GM12875 (cell line): ENCODE results near the gene HOXA9.

Source experiments
- H3K4me3 ChIP-seq: one replicate; pipeline ENCODE4 v1.5.1; 2011; ENCODE audit warnings: low read depth, low read length, control low read depth
- CTCF ChIP-seq: IDR thresholded peaks from 2 replicates; pipeline ENCODE4 v1.5.1; 2011; ENCODE audit warnings: low read depth, mild to moderate bottlenecking, control low read depth, inconsistent platforms, low read length, moderate library complexity, borderline replicate concordance; ENCODE audit not compliant: insufficient read depth

The HOXA9 gene

GRCh38 chr7:27119412-27119911, 45.9 kb downstream of the HOXA9 start:
- H3K4me3 ChIP-seq, result no peak overlapping the region
- no peak for TF ChIP-seq CTCF

GRCh38 chr7:27118580-27118979, 46.8 kb downstream of the HOXA9 start:
- no peak for TF ChIP-seq CTCF
- no peak overlapping the region for H3K4me3 ChIP-seq

- TF ChIP-seq CTCF, result no peak
- H3K4me3 ChIP-seq, result no peak overlapping the region
These were observed 47.3 kb downstream of the HOXA9 start for GRCh38 chr7:27117887-27118491.

- H3K4me3 ChIP-seq, result no peak overlapping the region
- no peak for TF ChIP-seq CTCF
These were observed 48.1 kb downstream of the HOXA9 start for GRCh38 chr7:27116962-27117886.

GRCh38 chr7:27116031-27116961, 49.0 kb downstream of the HOXA9 start:
- no peak overlapping the region for H3K4me3 ChIP-seq
- TF ChIP-seq CTCF, result no peak

GRCh38 chr7:27115221-27116026, 49.9 kb downstream of the HOXA9 start:
- no peak overlapping the region for H3K4me3 ChIP-seq
- no peak for TF ChIP-seq CTCF
